Karpas-422 (cell line): ENCODE measurements around the gene SRPK2. TPM values are rescaled to one million over a fixed set of nuclear protein-coding genes. Genes with fewer than 3 reads are reported as not detected.

ENCODE experiments used
- DNase-seq: peaks from one replicate; pipeline ENCODE4 v3.0.0-alpha.2; 2015
- H2AFZ ChIP-seq: fragments of 200-600 bp; sonication (generic); 2 replicates; pipeline ENCODE4 v1.6.1; 2014; ENCODE audit warnings: antibody characterized with exemption, low read length, mixed read lengths
- H3K27ac ChIP-seq: fragments of 200-600 bp; sonication (generic); 2 replicates; pipeline ENCODE4 v1.5.1; 2014; ENCODE audit warnings: mild to moderate bottlenecking, low read length, moderate library complexity
- H3K27me3 ChIP-seq: fragments of 200-600 bp; sonication (generic); 2 replicates; pipeline ENCODE4 v1.6.1; 2014; ENCODE audit warnings: low read length, mixed read lengths
- H3K36me3 ChIP-seq: fragments of 200-600 bp; sonication (generic); 2 replicates; pipeline ENCODE4 v1.6.1; 2014; ENCODE audit warnings: low read length, mixed read lengths; ENCODE audit not compliant: insufficient read depth
- H3K4me1 ChIP-seq: fragments of 200-600 bp; sonication (generic); 2 replicates; pipeline ENCODE4 v1.6.1; 2014; ENCODE audit warnings: mild to moderate bottlenecking, low read length, mixed read lengths
- H3K4me2 ChIP-seq: fragments of 200-600 bp; sonication (generic); 2 replicates; pipeline ENCODE4 v1.6.1; 2014; ENCODE audit warnings: low read length, low read depth, mild to moderate bottlenecking; ENCODE audit not compliant: poor library complexity, severe bottlenecking
- H3K4me3 ChIP-seq: fragments of 200-600 bp; sonication (generic); 2 replicates; pipeline ENCODE4 v1.5.1; 2014; ENCODE audit warnings: mild to moderate bottlenecking, antibody characterized with exemption, low read length, mixed read lengths
- H3K79me2 ChIP-seq: fragments of 200-600 bp; sonication (generic); 2 replicates; pipeline ENCODE4 v1.6.1; 2014; ENCODE audit warnings: mild to moderate bottlenecking, low read length, mixed read lengths
- H3K9ac ChIP-seq: fragments of 200-600 bp; sonication (generic); 2 replicates; pipeline ENCODE4 v1.6.0; 2014; ENCODE audit warnings: low read length
- H3K9me2 ChIP-seq: fragments of 200-600 bp; sonication (generic), shearing (Covaris generic); replicated peaks from 2 replicates; pipeline ENCODE4 v1.6.0; 2014; ENCODE audit warnings: mild to moderate bottlenecking, low read length, moderate library complexity; ENCODE audit not compliant: insufficient read depth
- H3K9me3 ChIP-seq: fragments of 300-700, 200-600 bp; sonication (generic); 2 replicates; pipeline ENCODE4 v1.6.1; 2014; ENCODE audit warnings: low read length, mixed read lengths
- H4K20me1 ChIP-seq: fragments of 200-600 bp; sonication (generic); 2 replicates; pipeline ENCODE4 v1.6.1; 2014; ENCODE audit warnings: mild to moderate bottlenecking, antibody characterized with exemption, low read length, low read depth; ENCODE audit not compliant: insufficient read depth
- total RNA-seq: library from RNA; depleted of rRNA; stranded (reverse); fragments of >200 nt; shearing (Covaris generic); gene quantifications from 2 replicates; pipeline ENCODE4 v1.2.3, GENCODE V29; 2014; ENCODE audit warnings: low replicate concordance

The SRPK2 gene
- total RNA-seq, 1 experiment from 2014 or later = 9.0 TPM

GRCh38 chr7:105212212-105212611 lies 176.5 kb downstream of the SRPK2 start:
- H3K27me3 ChIP-seq = no peaks in the 10 kb centered on the region
- no peak overlapping the region for H3K4me2 ChIP-seq
- H4K20me1 ChIP-seq = peaks cover 53% of the 10 kb centered on the region
- no peaks in the 10 kb centered on the region for H3K79me2 ChIP-seq
- no peak overlapping the region for H3K4me3 ChIP-seq
- peaks cover under 1% of the 10 kb centered on the region; the same call in 1 of the 2 replicates for H3K4me1 ChIP-seq
- no peak overlapping the region for H2AFZ ChIP-seq
- H3K27ac ChIP-seq = no peak overlapping the region
- H3K36me3 ChIP-seq = no peaks in the 10 kb centered on the region
- no peaks in the 10 kb centered on the region for H3K9me2 ChIP-seq
- H3K9ac ChIP-seq = no peak overlapping the region
- no peaks in the 10 kb centered on the region for H3K9me3 ChIP-seq
- no peak for DNase-seq

DNA sequence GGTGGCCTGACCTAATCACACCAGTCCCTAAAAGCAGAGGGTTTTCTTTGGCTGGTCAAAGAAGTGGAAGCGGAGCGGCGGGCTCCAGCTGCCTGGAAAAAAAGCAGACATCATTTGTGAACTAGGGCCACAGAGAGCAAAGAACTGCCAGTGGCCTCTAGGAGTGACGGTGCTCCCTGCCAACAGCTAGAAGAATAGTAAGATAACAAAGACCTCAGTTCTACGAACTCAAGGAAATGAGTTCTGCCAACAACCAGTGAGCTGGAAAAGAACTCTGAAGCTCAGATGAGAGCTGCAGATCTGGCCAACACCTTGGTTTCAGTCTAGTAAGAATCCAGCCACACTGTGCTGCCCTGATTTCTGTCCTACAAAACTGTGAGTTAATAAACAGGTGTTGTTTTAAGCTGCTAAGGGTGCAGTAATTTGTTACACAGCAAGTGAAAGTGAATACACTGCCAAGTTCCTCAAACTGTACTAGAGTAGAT lies 178.0 kb downstream of the SRPK2 start:
- H3K27ac ChIP-seq = no peak overlapping the region
- H3K9ac ChIP-seq = no peak overlapping the region
- no peaks in the 10 kb centered on the region for H3K79me2 ChIP-seq
- no peaks in the 10 kb centered on the region for H3K36me3 ChIP-seq
- DNase-seq = no peak
- peaks cover 48% of the 10 kb centered on the region for H4K20me1 ChIP-seq
- no peak overlapping the region for H2AFZ ChIP-seq
- no peak overlapping the region for H3K4me2 ChIP-seq
- H3K27me3 ChIP-seq = no peaks in the 10 kb centered on the region
- no peak overlapping the region for H3K4me3 ChIP-seq
- H3K9me3 ChIP-seq = no peaks in the 10 kb centered on the region
- H3K4me1 ChIP-seq = peaks cover 4% of the 10 kb centered on the region; the same call in 1 of the 2 replicates
- H3K9me2 ChIP-seq = no peaks in the 10 kb centered on the region

GRCh38 chr7:105209870-105210269 lies 178.9 kb downstream of the SRPK2 start:
- Histone ChIP-seq H3K9me2 (no peaks in the 10 kb centered on the region), H3K9ac (no peak overlapping the region), H3K4me3 (no peak overlapping the region), H3K9me3 (no peaks in the 10 kb centered on the region), H3K27me3 (no peaks in the 10 kb centered on the region), H2AFZ (no peak overlapping the region), H4K20me1 (peaks cover 47% of the 10 kb centered on the region), H3K27ac (no peak overlapping the region), H3K4me2 (no peak overlapping the region), H3K79me2 (no peaks in the 10 kb centered on the region), H3K36me3 (no peaks in the 10 kb centered on the region), H3K4me1 (peaks cover 4% of the 10 kb centered on the region; the same call in 1 of the 2 replicates)
- DNase-seq = no peak

DNA sequence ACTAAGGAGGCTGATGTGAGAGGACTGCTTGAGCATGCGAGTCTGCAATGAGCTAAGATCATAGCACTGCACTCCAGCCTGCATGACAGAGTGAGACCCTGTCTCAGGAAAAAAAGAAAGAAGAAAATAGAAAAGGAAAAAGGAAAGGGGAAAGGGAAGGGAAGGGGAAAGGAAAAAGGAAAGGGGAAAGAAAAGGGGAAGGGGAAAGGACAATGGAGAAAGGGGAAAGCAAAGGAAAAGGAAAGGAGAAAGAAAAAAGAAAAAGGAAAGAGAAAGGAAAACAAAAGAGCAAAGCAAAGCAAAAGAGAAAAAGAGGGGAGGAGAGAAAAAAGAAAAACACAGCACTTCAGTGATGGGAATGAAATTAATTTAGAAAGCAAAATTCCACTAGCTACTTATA lies 179.3 kb downstream of the SRPK2 start:
- no peak overlapping the region for H3K4me2 ChIP-seq
- no peak overlapping the region for H2AFZ ChIP-seq
- no peaks in the 10 kb centered on the region for H3K27me3 ChIP-seq
- H4K20me1 ChIP-seq = peaks cover 51% of the 10 kb centered on the region
- no peak overlapping the region for H3K4me3 ChIP-seq
- H3K36me3 ChIP-seq = no peaks in the 10 kb centered on the region
- no peaks in the 10 kb centered on the region for H3K9me2 ChIP-seq
- H3K9me3 ChIP-seq = no peaks in the 10 kb centered on the region
- no peak for DNase-seq
- peaks cover 4% of the 10 kb centered on the region; the same call in 1 of the 2 replicates for H3K4me1 ChIP-seq
- H3K79me2 ChIP-seq = no peaks in the 10 kb centered on the region
- no peak overlapping the region for H3K27ac ChIP-seq
- no peak overlapping the region for H3K9ac ChIP-seq

DNA sequence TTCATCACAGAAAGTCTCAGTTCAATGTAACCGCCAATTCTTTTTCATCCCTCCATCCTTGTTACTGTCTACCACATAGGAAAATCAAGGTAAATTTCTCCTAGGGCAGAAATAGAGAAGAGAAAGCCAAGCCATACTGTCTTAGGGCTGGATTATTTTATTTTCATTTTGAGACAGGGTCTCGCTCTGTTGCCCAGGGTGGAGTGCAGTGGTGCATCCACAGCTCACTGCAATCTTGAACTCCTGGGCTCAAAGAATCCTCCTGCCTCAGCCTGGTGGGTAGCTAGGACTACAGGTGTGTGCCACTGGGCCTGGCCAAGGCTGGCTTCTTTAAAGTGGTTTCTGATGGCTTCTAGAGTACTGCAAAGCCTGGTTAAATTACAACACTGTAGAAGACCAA lies 181.7 kb downstream of the SRPK2 start:
- no peak for DNase-seq
- H3K4me2 ChIP-seq = no peak overlapping the region

GRCh38 chr7:105205592-105206237 lies 183.0 kb downstream of the SRPK2 start:
- no peak overlapping the region for H3K27ac ChIP-seq
- peaks cover 4% of the 10 kb centered on the region; the same call in 1 of the 2 replicates for H3K4me1 ChIP-seq
- H3K79me2 ChIP-seq = no peaks in the 10 kb centered on the region
- peaks cover 27% of the 10 kb centered on the region for H4K20me1 ChIP-seq
- no peaks in the 10 kb centered on the region for H3K27me3 ChIP-seq
- H3K36me3 ChIP-seq = no peaks in the 10 kb centered on the region
- DNase-seq = no peak
- no peak overlapping the region for H3K4me2 ChIP-seq
- no peak overlapping the region for H3K4me3 ChIP-seq
- H3K9me2 ChIP-seq = no peaks in the 10 kb centered on the region
- no peak overlapping the region for H3K9ac ChIP-seq
- H2AFZ ChIP-seq = no peak overlapping the region
- no peaks in the 10 kb centered on the region for H3K9me3 ChIP-seq

More for the DNA sequence above, 181.7 kb downstream of the SRPK2 start:
- Histone ChIP-seq H4K20me1 (peaks cover 36% of the 10 kb centered on the region), H2AFZ (no peak overlapping the region), H3K27me3 (no peaks in the 10 kb centered on the region), H3K27ac (no peak overlapping the region), H3K4me1 (peaks cover 4% of the 10 kb centered on the region; the same call in 1 of the 2 replicates), H3K9me2 (no peaks in the 10 kb centered on the region), H3K9ac (no peak overlapping the region), H3K36me3 (no peaks in the 10 kb centered on the region), H3K4me3 (no peak overlapping the region), H3K9me3 (no peaks in the 10 kb centered on the region), H3K79me2 (no peaks in the 10 kb centered on the region)

DNA sequence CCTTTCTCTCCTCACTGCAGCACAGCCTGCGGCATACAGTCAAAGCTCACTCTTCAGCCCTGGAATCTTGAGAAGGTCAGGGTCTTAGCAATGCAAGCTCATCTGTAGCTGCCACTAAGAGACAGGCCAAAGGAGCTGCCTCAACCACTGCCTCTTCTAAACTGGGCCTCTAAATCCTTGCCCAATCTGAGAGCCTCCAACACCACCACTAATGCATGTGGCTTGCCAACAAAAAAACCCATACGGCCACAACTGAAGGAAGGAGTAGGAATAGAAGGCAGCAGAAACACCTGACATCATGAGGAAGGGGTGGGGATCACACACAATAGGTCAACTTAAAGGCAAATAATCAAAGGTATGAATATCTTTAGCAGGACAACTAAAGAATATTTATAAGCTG lies 183.8 kb downstream of the SRPK2 start:
- no peak overlapping the region for H3K27ac ChIP-seq
- H3K79me2 ChIP-seq = no peaks in the 10 kb centered on the region
- no peaks in the 10 kb centered on the region for H3K9me2 ChIP-seq
- no peak for DNase-seq
- H3K4me1 ChIP-seq = peaks cover 4% of the 10 kb centered on the region; the same call in 1 of the 2 replicates
- H3K9me3 ChIP-seq = no peaks in the 10 kb centered on the region
- H3K27me3 ChIP-seq = no peaks in the 10 kb centered on the region
- no peak overlapping the region for H3K4me3 ChIP-seq
- H2AFZ ChIP-seq = no peak overlapping the region
- H3K9ac ChIP-seq = no peak overlapping the region
- H4K20me1 ChIP-seq = peaks cover 20% of the 10 kb centered on the region
- H3K36me3 ChIP-seq = no peaks in the 10 kb centered on the region
- no peak overlapping the region for H3K4me2 ChIP-seq

DNA sequence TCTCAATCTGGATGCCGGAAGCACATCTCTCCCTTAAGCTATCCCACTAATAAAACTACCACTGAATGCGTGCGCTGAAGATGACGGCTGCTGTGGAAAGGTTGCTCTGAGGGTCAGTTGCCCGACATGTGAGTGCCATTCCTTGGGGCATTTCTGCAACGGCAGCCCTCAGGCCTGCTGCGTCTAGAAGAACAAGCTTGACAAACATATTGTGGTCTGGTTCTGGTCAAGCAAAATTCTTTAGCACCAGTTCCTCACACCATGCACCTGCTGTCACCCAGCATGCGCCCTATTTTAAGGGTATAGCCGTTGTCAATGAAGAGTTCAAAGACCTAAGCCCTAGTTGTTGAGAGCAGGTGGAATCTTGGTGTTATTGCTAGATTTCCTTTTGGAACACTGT lies 184.2 kb downstream of the SRPK2 start:
- Histone ChIP-seq H3K9me3 (no peaks in the 10 kb centered on the region), H3K4me3 (no peak overlapping the region), H3K4me1 (peaks cover 4% of the 10 kb centered on the region; the same call in 1 of the 2 replicates), H3K79me2 (no peaks in the 10 kb centered on the region), H3K9me2 (no peaks in the 10 kb centered on the region), H3K36me3 (no peaks in the 10 kb centered on the region), H4K20me1 (peaks cover 20% of the 10 kb centered on the region), H2AFZ (no peak overlapping the region), H3K27ac (no peak overlapping the region), H3K4me2 (no peak overlapping the region), H3K9ac (no peak overlapping the region), H3K27me3 (no peaks in the 10 kb centered on the region)
- no peak for DNase-seq
